RWPE2 (cell line): ENCODE data around the gene ISY1.

Experiments used
- ATAC-seq: fragments of 200-7000 bp; cut with Tn5 transposase; 3 replicates; pipeline ENCODE4 v1.9.1; 2021; ENCODE audit warnings: low read depth
- DNase-seq: peaks from one replicate; pipeline ENCODE4 v3.0.0-alpha.2; 2020; ENCODE audit warnings: low spot score
- H3K27ac ChIP-seq: fragments of 450-650 bp; 2 replicates; pipeline ENCODE4 v1.5.1; 2017; ENCODE audit warnings: mild to moderate bottlenecking; ENCODE audit not compliant: poor library complexity, severe bottlenecking
- H3K27me3 ChIP-seq: fragments of 250-450 bp; sonication (Bioruptor Pico); 2 replicates; pipeline ENCODE4 v1.5.1; 2021; ENCODE audit warnings: mild to moderate bottlenecking, moderate library complexity; ENCODE audit not compliant: insufficient read depth, poor library complexity, severe bottlenecking
- H3K36me3 ChIP-seq: fragments of 250-450 bp; sonication (Bioruptor Pico); 2 replicates; pipeline ENCODE4 v1.5.1; 2020; ENCODE audit warnings: low read depth, mild to moderate bottlenecking, moderate library complexity
- H3K4me1 ChIP-seq: fragments of 250-450 bp; sonication (Bioruptor Pico); 2 replicates; pipeline ENCODE4 v1.5.1; 2021; ENCODE audit warnings: mild to moderate bottlenecking, moderate library complexity; ENCODE audit not compliant: insufficient read depth, poor library complexity, severe bottlenecking
- H3K4me3 ChIP-seq: fragments of 250-450 bp; sonication (Bioruptor Pico); 2 replicates; pipeline ENCODE4 v1.5.1; 2021; ENCODE audit warnings: mild to moderate bottlenecking, moderate library complexity; ENCODE audit not compliant: severe bottlenecking
- H3K9me3 ChIP-seq: fragments of 250-450 bp; sonication (Bioruptor Pico); 2 replicates; pipeline ENCODE4 v1.5.1; 2021; ENCODE audit warnings: mild to moderate bottlenecking, moderate library complexity; ENCODE audit not compliant: severe bottlenecking
- CTCF ChIP-seq: fragments of 450-650 bp; IDR thresholded peaks from one replicate; pipeline ENCODE4 v1.5.1; 2017; ENCODE audit warnings: mild to moderate bottlenecking, moderate library complexity; ENCODE audit not compliant: poor library complexity, severe bottlenecking

Gene ISY1

GRCh38 chr3:129085818-129086217 is 75.0 kb downstream of the ISY1 start:
- Histone ChIP-seq H3K27ac (no peak overlapping the region), H3K9me3 (no peaks in the 10 kb centered on the region), H3K4me3 (no peak overlapping the region), H3K4me1 (peaks cover 4% of the 10 kb centered on the region), H3K36me3 (no peaks in the 10 kb centered on the region), H3K27me3 (no peaks in the 10 kb centered on the region)
- no peak for ATAC-seq
- TF ChIP-seq CTCF = no peak
- no peak for DNase-seq

- no peak for DNase-seq
- Histone ChIP-seq H3K27me3 (no peaks in the 10 kb centered on the region), H3K36me3 (no peaks in the 10 kb centered on the region), H3K4me3 (no peak overlapping the region), H3K27ac (no peak overlapping the region), H3K9me3 (no peaks in the 10 kb centered on the region), H3K4me1 (peaks cover 4% of the 10 kb centered on the region)
- TF ChIP-seq CTCF = no peak
- no peak for ATAC-seq
Measured at GRCh38 chr3:129085165-129085715, 75.6 kb downstream of the ISY1 start.

GRCh38 chr3:129084501-129084900 is 76.4 kb downstream of the ISY1 start:
- TF ChIP-seq CTCF = no peak
- peaks cover 4% of the 10 kb centered on the region for H3K4me1 ChIP-seq
- ATAC-seq (no peak), DNase-seq (no peak)
- H3K36me3 ChIP-seq = no peaks in the 10 kb centered on the region
- no peak overlapping the region for H3K4me3 ChIP-seq
- no peaks in the 10 kb centered on the region for H3K27me3 ChIP-seq
- H3K9me3 ChIP-seq = no peaks in the 10 kb centered on the region
- H3K27ac ChIP-seq = no peak overlapping the region

- no peaks in the 10 kb centered on the region for H3K36me3 ChIP-seq
- H3K27me3 ChIP-seq = no peaks in the 10 kb centered on the region
- no peak for ATAC-seq
- no peak overlapping the region for H3K4me3 ChIP-seq
- no peaks in the 10 kb centered on the region for H3K9me3 ChIP-seq
- H3K4me1 ChIP-seq = peaks cover under 1% of the 10 kb centered on the region
- TF ChIP-seq CTCF = no peak
- no peak overlapping the region for H3K27ac ChIP-seq
- DNase-seq = no peak
Measured at GRCh38 chr3:129082026-129082425, 78.8 kb downstream of the ISY1 start.

GRCh38 chr3:129081503-129081902 is 79.4 kb downstream of the ISY1 start:
- no peak for TF ChIP-seq CTCF
- H3K4me3 ChIP-seq = no peak overlapping the region
- no peaks in the 10 kb centered on the region for H3K9me3 ChIP-seq
- H3K27me3 ChIP-seq = no peaks in the 10 kb centered on the region
- no peak for DNase-seq
- ATAC-seq = no peak
- no peak overlapping the region for H3K27ac ChIP-seq
- H3K4me1 ChIP-seq = no peaks in the 10 kb centered on the region
- no peaks in the 10 kb centered on the region for H3K36me3 ChIP-seq
